H9 (cell line): ENCODE measurements around the gene PIM3. TPM values are rescaled to one million over a fixed set of nuclear protein-coding genes. Genes with fewer than 3 reads are reported as not detected.
A peak's percentile ranks its signal among the peaks of the same experiment; 100 is the strongest.

Experiments used
- DNase-seq: peaks from one replicate; pipeline ENCODE4 v3.0.0-alpha.2; 2017
- H2AFZ ChIP-seq: one replicate; pipeline ENCODE4 v1.6.1; 2013; ENCODE audit warnings: mild to moderate bottlenecking, low read length, control low read depth, moderate library complexity
- H2AK5ac ChIP-seq: 2 replicates; pipeline ENCODE4 v1.6.1; 2013; ENCODE audit warnings: low read length, control low read depth, mixed read lengths; ENCODE audit not compliant: insufficient read length
- H2BK120ac ChIP-seq: one replicate; pipeline ENCODE4 v1.6.1; 2013; ENCODE audit warnings: low read depth, mild to moderate bottlenecking, low read length, control low read depth, inconsistent platforms; ENCODE audit not compliant: poor library complexity, severe bottlenecking
- H2BK12ac ChIP-seq: 2 replicates; pipeline ENCODE4 v1.6.1; 2013; ENCODE audit warnings: low read length, control low read depth, mixed read lengths, low read depth; ENCODE audit not compliant: insufficient read length
- H2BK15ac ChIP-seq: 2 replicates; pipeline ENCODE4 v1.6.1; 2013; ENCODE audit warnings: low read depth, low read length, control low read depth
- H2BK20ac ChIP-seq: one replicate; pipeline ENCODE4 v1.6.1; 2013; ENCODE audit warnings: low read depth, mild to moderate bottlenecking, low read length, control low read depth, inconsistent platforms; ENCODE audit not compliant: poor library complexity, severe bottlenecking
- H2BK5ac ChIP-seq: 2 replicates; pipeline ENCODE4 v1.6.1; 2013; ENCODE audit warnings: low read length, control low read depth, mixed read lengths; ENCODE audit not compliant: insufficient read length
- H3K14ac ChIP-seq: 2 replicates; pipeline ENCODE4 v1.6.1; 2013; ENCODE audit warnings: low read length, control low read depth; ENCODE audit not compliant: insufficient read depth
- H3K18ac ChIP-seq: 2 replicates; pipeline ENCODE4 v1.6.1; 2013; ENCODE audit warnings: low read depth, mild to moderate bottlenecking, mixed read lengths, low read length, control low read depth; ENCODE audit not compliant: insufficient read length
- H3K23ac ChIP-seq: 2 replicates; pipeline ENCODE4 v1.6.1; 2013; ENCODE audit warnings: low read length, control low read depth, mixed read lengths, low read depth; ENCODE audit not compliant: insufficient read length
- H3K23me2 ChIP-seq: 2 replicates; pipeline ENCODE4 v1.6.1; 2013; ENCODE audit warnings: low read depth, mild to moderate bottlenecking, mixed read lengths, low read length, control low read depth; ENCODE audit not compliant: insufficient read length, poor library complexity, severe bottlenecking
- H3K27ac ChIP-seq: 2 replicates; pipeline ENCODE4 v1.5.1; 2013; ENCODE audit warnings: low read length, control low read depth, mixed read lengths, low read depth; ENCODE audit not compliant: insufficient read length
- H3K27me3 ChIP-seq: 2 replicates; pipeline ENCODE4 v1.6.1; 2013; ENCODE audit warnings: low read length, control low read depth, inconsistent platforms; ENCODE audit not compliant: insufficient read depth
- H3K4ac ChIP-seq: 2 replicates; pipeline ENCODE4 v1.6.1; 2013; ENCODE audit warnings: low read depth, mild to moderate bottlenecking, control low read depth, inconsistent platforms, low read length, moderate library complexity
- H3K4me1 ChIP-seq: 2 replicates; pipeline ENCODE4 v1.6.1; 2013; ENCODE audit warnings: low read length, control low read depth, inconsistent platforms; ENCODE audit not compliant: insufficient read depth
- H3K4me2 ChIP-seq: 2 replicates; pipeline ENCODE4 v1.6.1; 2013; ENCODE audit warnings: low read length, control low read depth, mixed read lengths; ENCODE audit not compliant: insufficient read length, insufficient read depth
- H3K56ac ChIP-seq: 2 replicates; pipeline ENCODE4 v1.6.1; 2013; ENCODE audit warnings: low read depth, mild to moderate bottlenecking, mixed read lengths, low read length, control low read depth; ENCODE audit not compliant: insufficient read length
- H3K79me1 ChIP-seq: 2 replicates; pipeline ENCODE4 v1.6.1; 2013; ENCODE audit warnings: low read depth, mild to moderate bottlenecking, moderate library complexity, low read length, control low read depth, inconsistent platforms; ENCODE audit not compliant: insufficient read depth, poor library complexity, severe bottlenecking
- H3K79me2 ChIP-seq: 2 replicates; pipeline ENCODE4 v1.6.1; 2013; ENCODE audit warnings: low read length, control low read depth, inconsistent platforms; ENCODE audit not compliant: insufficient read depth
- H3K9ac ChIP-seq: 2 replicates; pipeline ENCODE4 v1.6.1; 2013; ENCODE audit warnings: low read length, control low read depth, mixed read lengths; ENCODE audit not compliant: insufficient read length; ENCODE audit errors: extremely low read depth
- H3K9me3 ChIP-seq: one replicate; pipeline ENCODE4 v1.6.1; 2013; ENCODE audit warnings: low read depth, low read length, inconsistent platforms; ENCODE audit not compliant: control insufficient read depth
- H3T11ph ChIP-seq: one replicate; pipeline ENCODE4 v1.6.1; 2013; ENCODE audit warnings: mild to moderate bottlenecking, low read length, control low read depth, inconsistent platforms
- H4K20me1 ChIP-seq: one replicate; pipeline ENCODE4 v1.6.1; 2013; ENCODE audit not compliant: control insufficient read depth, insufficient read length, insufficient read depth
- H4K5ac ChIP-seq: 2 replicates; pipeline ENCODE4 v1.6.1; 2013; ENCODE audit warnings: low read depth, mild to moderate bottlenecking, mixed read lengths, low read length, control low read depth; ENCODE audit not compliant: insufficient read length
- H4K8ac ChIP-seq: replicated peaks from 2 replicates; pipeline ENCODE4 v1.6.1; 2013; ENCODE audit warnings: low read length, control low read depth, mixed read lengths, low read depth; ENCODE audit not compliant: insufficient read length
- H4K91ac ChIP-seq: 2 replicates; pipeline ENCODE4 v1.6.1; 2013; ENCODE audit warnings: low read depth, mild to moderate bottlenecking, moderate library complexity, mixed read lengths, low read length, control low read depth; ENCODE audit not compliant: insufficient read length
- H3K27ac Mint-ChIP-seq, 3 experiments: 2 replicates in 2 of 3; 3 replicates in 1 of 3; pipeline ENCODE4 v1.8.0; 2020 to 2021; ENCODE audit warnings: mixed read lengths in 3 of 3, mild to moderate bottlenecking in 1 of 3, moderate library complexity in 1 of 3
- H3K27me3 Mint-ChIP-seq: 2 replicates; pipeline ENCODE4 v1.8.0; 2021; ENCODE audit warnings: low read depth, mild to moderate bottlenecking, moderate library complexity, mixed read lengths
- H3K36me3 Mint-ChIP-seq, 3 experiments: 2 replicates in 2 of 3; 3 replicates in 1 of 3; pipeline ENCODE4 v1.8.0; 2020 to 2021; ENCODE audit warnings: low read depth in 3 of 3, mixed read lengths in 3 of 3; ENCODE audit not compliant: insufficient read depth in 1 of 3
- H3K4me1 Mint-ChIP-seq, 2 experiments: 2 replicates each; pipeline ENCODE4 v1.8.0; 2020; ENCODE audit warnings: mixed read lengths in 2 of 2
- H3K4me3 Mint-ChIP-seq, 2 experiments: 2 replicates in 1 of 2; 3 replicates in 1 of 2; pipeline ENCODE4 v1.8.0; 2020 to 2021; ENCODE audit warnings: mild to moderate bottlenecking in 2 of 2, mixed read lengths in 2 of 2, moderate library complexity in 1 of 2
- H3K9me3 Mint-ChIP-seq, 2 experiments: 2 replicates in 1 of 2; 3 replicates in 1 of 2; pipeline ENCODE4 v1.8.0; 2020; ENCODE audit warnings: mild to moderate bottlenecking in 2 of 2, mixed read lengths in 2 of 2, moderate library complexity in 1 of 2
- CTCF ChIP-seq: fragments of 200-600 bp; sonication (generic); conservative IDR thresholded peaks from 3 replicates; pipeline ENCODE4 v1.8.0; 2021; ENCODE audit warnings: antibody characterized with exemption, mild to moderate bottlenecking
- WGBS: extraction: QIAGEN DNeasy Blood & Tissue Kit; methylation state at CpG from one replicate; pipeline ENCODE4 v1.1.7; 2013; ENCODE audit warnings: missing lambda C conversion rate, low lambda C conversion rate, mixed read lengths; ENCODE audit not compliant: insufficient read length; ENCODE audit errors: extremely low coverage; 5-methylcytosine and 5-hydroxymethylcytosine counted together
- total RNA-seq: library from RNA; stranded (reverse); gene quantifications from 2 replicates; pipeline ENCODE4 v1.2.1, GENCODE V29; 2021

The PIM3 gene
- total RNA-seq, 1 experiment from 2014 or later = 43.4 TPM

- 100% methylated on average over 3 of the region's 45 CpGs for WGBS
- Histone ChIP-seq H2AK5ac (no peak overlapping the region), H3K56ac (no peak overlapping the region), H4K20me1 (peaks cover 3% of the 10 kb centered on the region), H3K9me3 (no peaks in the 10 kb centered on the region), H3K4me2 (no peak overlapping the region), H4K8ac (no peak overlapping the region), H2BK20ac (no peak overlapping the region), H3K4me1 (no peaks in the 10 kb centered on the region; the same call in 1 of the 2 replicates), H3K23me2 (no peaks in the 10 kb centered on the region), H3K79me1 (no peaks in the 10 kb centered on the region), H3K27ac (no peak overlapping the region), H2BK5ac (no peak overlapping the region), H3K27me3 (no peaks in the 10 kb centered on the region), H3K4ac (no peak overlapping the region), H4K5ac (no peak overlapping the region), H2BK120ac (no peak overlapping the region), H2BK12ac (no peak overlapping the region), H3K23ac (no peak overlapping the region), H3K18ac (no peak overlapping the region), H3K79me2 (no peaks in the 10 kb centered on the region), H3K14ac (no peak overlapping the region), H3T11ph (no peak overlapping the region), H2BK15ac (no peak overlapping the region), H2AFZ (no peak overlapping the region), H3K9ac (no peak overlapping the region), H4K91ac (no peak overlapping the region)
- Mint-ChIP-seq H3K27me3 (peaks cover 16% of the 10 kb centered on the region), H3K27ac (no peak overlapping the region), H3K9me3 (no peaks in the 10 kb centered on the region; a peak in 1 of 5 replicates), H3K36me3 (peaks cover 0 to 2% (median 0%) of the 10 kb centered on the region in 3 experiments; a peak in 1 of 7 replicates), H3K4me1 (peaks cover 5 to 9% of the 10 kb centered on the region in 2 experiments), H3K4me3 (no peak overlapping the region)
- peak; percentile 38 for DNase-seq
- TF ChIP-seq CTCF = no peak
Observed at GRCh38 chr22:49972163-49973017, 11.8 kb downstream of the PIM3 start.
